Mesodermal cell (in vitro differentiated cells): ENCODE data around the gene RREB1.

Experiments
- H3K27ac ChIP-seq: 2 replicates; pipeline ENCODE4 v1.7.0; 2013; ENCODE audit warnings: mild to moderate bottlenecking, low read depth, low read length, moderate library complexity; ENCODE audit not compliant: severe bottlenecking
- H3K36me3 ChIP-seq: 2 replicates; pipeline ENCODE4 v1.7.1; 2013; ENCODE audit warnings: mild to moderate bottlenecking, low read length, moderate library complexity; ENCODE audit not compliant: control insufficient read depth, insufficient read depth
- H3K4me1 ChIP-seq: one replicate; pipeline ENCODE4 v1.7.1; 2013; ENCODE audit warnings: mild to moderate bottlenecking, low read length; ENCODE audit not compliant: insufficient read depth, control insufficient read depth, poor library complexity, severe bottlenecking
- H3K4me3 ChIP-seq: 2 replicates; pipeline ENCODE4 v1.7.0; 2013; ENCODE audit warnings: low read length, control low read depth, mild to moderate bottlenecking; ENCODE audit not compliant: insufficient read depth, poor library complexity, severe bottlenecking; ENCODE audit errors: extremely low read depth
- H3K9me3 ChIP-seq: 2 replicates; pipeline ENCODE4 v1.7.1; 2013; ENCODE audit warnings: mild to moderate bottlenecking, low read length, moderate library complexity; ENCODE audit not compliant: control insufficient read depth
- WGBS, 2 experiments: methylation state at CpG; one replicate each; pipeline ENCODE4 v1.1.5; 2013; ENCODE audit warnings: missing lambda C conversion rate in 2 of 2; ENCODE audit not compliant: insufficient coverage in 2 of 2; 5-methylcytosine and 5-hydroxymethylcytosine counted together

RREB1 gene

GRCh38 chr6:7283676-7284075 lies 175.9 kb downstream of the RREB1 start:
- Histone ChIP-seq H3K27ac (no peak overlapping the region), H3K4me3 (no peak overlapping the region), H3K4me1 (no peaks in the 10 kb centered on the region), H3K9me3 (no peaks in the 10 kb centered on the region), H3K36me3 (peaks cover 43% of the 10 kb centered on the region)
- no CpG with 5 or more reads among the region's 2 CpGs for WGBS, 2 experiments

- Histone ChIP-seq H3K36me3 (peaks cover 60% of the 10 kb centered on the region), H3K27ac (no peak overlapping the region), H3K9me3 (no peaks in the 10 kb centered on the region), H3K4me3 (no peak overlapping the region), H3K4me1 (no peaks in the 10 kb centered on the region)
- WGBS, 2 experiments = 93 to 100% methylated on average over 4 to 6 of the region's 6 CpGs
Measured at GRCh38 chr6:7285416-7285815, 177.7 kb downstream of the RREB1 start.

- Histone ChIP-seq H3K4me1 (no peaks in the 10 kb centered on the region), H3K27ac (no peak overlapping the region), H3K4me3 (no peak overlapping the region), H3K9me3 (no peaks in the 10 kb centered on the region), H3K36me3 (peaks cover 84% of the 10 kb centered on the region)
- no CpG with 5 or more reads among the region's 1 CpG for WGBS, 2 experiments
Measured at GRCh38 chr6:7290079-7290478, 182.3 kb downstream of the RREB1 start.

- H3K36me3 ChIP-seq = peaks cover 77% of the 10 kb centered on the region
- 67 to 100% methylated on average over 2 to 3 of the region's 6 CpGs for WGBS, 2 experiments
Measured at GRCh38 chr6:7292596-7293255, 185.0 kb downstream of the RREB1 start.

GRCh38 chr6:7295916-7296315 lies 188.2 kb downstream of the RREB1 start:
- Histone ChIP-seq H3K36me3 (peaks cover 66% of the 10 kb centered on the region), H3K9me3 (no peaks in the 10 kb centered on the region), H3K4me1 (no peaks in the 10 kb centered on the region), H3K4me3 (no peak overlapping the region), H3K27ac (no peak overlapping the region)
- 50 to 86% methylated on average over 1 to 2 of the region's 3 CpGs for WGBS, 2 experiments

More at GRCh38 chr6:7292596-7293255, 185.0 kb downstream of the RREB1 start:
- no peak overlapping the region for H3K27ac ChIP-seq
- H3K4me3 ChIP-seq = no peak overlapping the region
- no peaks in the 10 kb centered on the region for H3K9me3 ChIP-seq
- no peaks in the 10 kb centered on the region for H3K4me1 ChIP-seq

DNA sequence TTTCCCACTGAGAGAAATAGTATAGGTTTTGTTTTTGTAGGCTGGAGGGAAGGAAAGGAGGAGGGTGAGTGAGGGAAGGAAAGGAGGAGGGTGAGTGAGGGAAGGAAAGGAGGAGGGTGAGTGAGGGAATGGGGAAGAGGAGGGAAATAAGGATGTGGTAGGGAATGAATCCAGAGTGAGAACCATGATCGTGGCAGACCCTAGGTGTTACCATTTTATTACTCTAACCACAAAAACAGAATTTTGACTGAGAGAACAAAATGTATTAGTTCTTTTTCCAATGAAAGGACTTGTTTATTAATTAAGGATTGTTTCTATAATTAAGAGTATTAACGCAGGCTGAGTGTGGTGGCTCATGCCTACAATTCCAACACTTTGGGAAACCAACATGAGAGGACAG lies 188.8 kb downstream of the RREB1 start:
- Histone ChIP-seq H3K4me1 (no peaks in the 10 kb centered on the region), H3K9me3 (no peaks in the 10 kb centered on the region), H3K36me3 (peaks cover 67% of the 10 kb centered on the region), H3K4me3 (no peak overlapping the region), H3K27ac (no peak overlapping the region)
- 100% methylated on average over 1 of the region's 2 CpGs; no CpG with 5 or more reads in 1 of the 2 experiments for WGBS, 2 experiments

- Histone ChIP-seq H3K9me3 (no peaks in the 10 kb centered on the region), H3K4me1 (no peaks in the 10 kb centered on the region), H3K36me3 (peaks cover 67% of the 10 kb centered on the region), H3K27ac (no peak overlapping the region), H3K4me3 (no peak overlapping the region)
- WGBS, 2 experiments = no CpG with 5 or more reads among the region's 1 CpG
Measured at GRCh38 chr6:7298113-7298512, 190.4 kb downstream of the RREB1 start.

- no peaks in the 10 kb centered on the region for H3K4me1 ChIP-seq
- 87 to 98% methylated on average over 3 to 5 of the region's 5 CpGs for WGBS, 2 experiments
- H3K27ac ChIP-seq = no peak overlapping the region
- H3K9me3 ChIP-seq = no peaks in the 10 kb centered on the region
- H3K36me3 ChIP-seq = peaks cover 79% of the 10 kb centered on the region
- no peak overlapping the region for H3K4me3 ChIP-seq
Measured at GRCh38 chr6:7300926-7301325, 193.2 kb downstream of the RREB1 start.
